Fibroblast of mammary gland (primary cell): ENCODE results near the gene ARHGAP4.

Source experiments
- DNase-seq: peaks from one replicate; pipeline ENCODE4 v3.0.0-alpha.2; 2010; ENCODE audit warnings: low read depth
- H3K4me3 ChIP-seq: 2 replicates; pipeline ENCODE4 v1.5.1; 2011; ENCODE audit warnings: low read depth, mild to moderate bottlenecking, low read length, moderate library complexity; ENCODE audit not compliant: control insufficient read depth
- CTCF ChIP-seq: conservative IDR thresholded peaks from 2 replicates; pipeline ENCODE4 v1.5.1; 2011; ENCODE audit warnings: low read depth, low read length, inconsistent platforms; ENCODE audit not compliant: control insufficient read depth, insufficient read depth

The ARHGAP4 gene

DNA sequence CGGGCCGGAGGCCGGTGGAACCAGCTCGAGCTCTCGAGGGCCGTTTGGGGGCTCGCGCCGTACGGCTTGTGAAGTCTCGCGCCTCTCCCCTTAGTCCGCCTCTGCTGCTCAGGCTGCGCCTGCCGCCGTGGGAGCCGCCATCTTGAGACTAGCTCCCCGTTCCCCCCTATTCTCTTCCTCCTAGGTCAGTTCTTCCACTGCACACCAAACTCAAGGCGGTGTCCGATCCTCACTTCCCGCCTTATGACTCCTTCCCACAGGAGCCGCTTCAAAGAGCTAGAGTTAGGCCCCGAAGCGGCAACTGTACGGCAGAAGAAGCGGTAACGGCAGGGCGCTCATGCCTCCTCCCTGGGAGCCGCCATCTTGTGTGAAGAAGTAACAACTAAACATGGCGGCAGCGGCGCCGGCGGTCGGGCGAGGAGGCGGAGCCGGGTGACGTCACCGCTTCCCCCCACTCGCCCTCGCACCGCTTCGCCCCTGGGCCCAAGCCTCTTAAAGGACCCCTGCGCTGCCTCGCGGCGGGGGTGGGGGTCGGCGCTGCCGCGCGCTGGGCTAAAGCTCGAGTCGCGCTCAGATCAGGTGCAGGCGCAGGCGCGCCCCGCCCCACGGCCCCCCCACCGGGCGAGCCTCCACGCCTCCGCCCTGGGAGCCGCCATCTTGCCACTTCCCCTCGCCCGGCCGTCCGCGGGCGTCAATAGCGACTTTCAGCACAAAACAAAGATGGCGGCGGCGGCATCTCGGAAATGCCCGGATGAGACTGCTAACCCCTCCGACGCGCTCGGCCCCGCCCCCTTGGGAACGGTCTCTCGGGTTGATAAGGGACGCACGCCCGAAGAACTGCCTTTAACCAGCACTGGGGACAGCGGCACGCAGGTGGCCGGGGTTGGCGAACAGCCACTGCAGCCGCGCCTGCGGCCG lies 45.6 kb upstream of the ARHGAP4 start, which contains the start of gene HCFC1:
Gene HCFC1 (minus strand): TSS at position 369 of the 918 bp plus-strand sequence. CDS start 978 bp downstream, outside the sequence.
- peak within 1 kb of the TSS; percentile 95 for H3K4me3 ChIP-seq
- peak; percentile 86 for DNase-seq
- no peak for TF ChIP-seq CTCF

GRCh38 chrX:153971124-153971449 lies 45.0 kb upstream of the ARHGAP4 start:
- H3K4me3 ChIP-seq = peak overlapping the region; percentile 95
- peak; percentile 87 for DNase-seq
- TF ChIP-seq CTCF = no peak

- no peak for TF ChIP-seq CTCF
- H3K4me3 ChIP-seq = peak overlapping the region; percentile 95
- DNase-seq = peak; percentile 79
These were observed 44.5 kb upstream of the ARHGAP4 start for GRCh38 chrX:153970357-153971123.

- peak; percentile 26 for DNase-seq
- peak overlapping the region; percentile 95 for H3K4me3 ChIP-seq
- TF ChIP-seq CTCF = no peak
These were observed 43.9 kb upstream of the ARHGAP4 start for GRCh38 chrX:153969904-153970356.

GRCh38 chrX:153969125-153969903 lies 43.2 kb upstream of the ARHGAP4 start:
- no peak for TF ChIP-seq CTCF
- no peak for DNase-seq
- peak overlapping the region; percentile 95 for H3K4me3 ChIP-seq

- no peak for DNase-seq
- no peak for TF ChIP-seq CTCF
- H3K4me3 ChIP-seq = peak overlapping the region; percentile 95
These were observed 42.7 kb upstream of the ARHGAP4 start for GRCh38 chrX:153968754-153969124.
